Large intestine (tissue), 1 donor: ENCODE results near the gene RPL32. TPM values are rescaled to one million over a fixed set of nuclear protein-coding genes. Genes with fewer than 3 reads are reported as not detected.

ENCODE experiments used
- polyA plus RNA-seq: library from polyadenylated mRNA; unstranded; fragments of 120-200 nt; gene quantifications from one replicate; pipeline ENCODE4 v1.2.1, GENCODE V29; 2013

RPL32 gene
- polyA plus RNA-seq, 1 donor = 2,636 TPM

Other genes with a start within 250 kb of the RPL32 start
- 88.4 TPM for gene RAF1, start 177.4 kb downstream of the RPL32 start, polyA plus RNA-seq
- 0.10 TPM for gene TMEM40, start 82.3 kb downstream of the RPL32 start, polyA plus RNA-seq
- gene CAND2, start 44.9 kb downstream of the RPL32 start, polyA plus RNA-seq = 2.8 TPM
- gene IQSEC1, start 231.9 kb upstream of the RPL32 start, polyA plus RNA-seq = 24.3 TPM